A673 (cell line): ENCODE data around the gene MYLK. TPM values are rescaled to one million over a fixed set of nuclear protein-coding genes. Genes with fewer than 3 reads are reported as not detected.
A peak's percentile ranks its signal among the peaks of the same experiment; 100 is the strongest.

Source experiments
- BruUV-seq: library from RNA; stranded (reverse); fragments of 400-500 nt; replicated peaks from 2 replicates; lab custom pipeline; 2021; lab: Mats Ljungman, UMichigan
- CTCF ChIA-PET: fragments of 300-600 bp; sonication (Branson Sonifier 250); formaldehyde crosslinking; loops from one replicate; lab custom pipeline; 2022; ENCODE audit warnings: antibody characterized with exemption; lab: Charles Lee
- POLR2A ChIA-PET: fragments of 300-600 bp; sonication (Branson Sonifier 250); formaldehyde crosslinking; loops from one replicate; lab custom pipeline; 2022; ENCODE audit warnings: antibody characterized with exemption; ENCODE audit not compliant: low non-redundant PET; lab: Charles Lee
- DNase-seq: peaks from one replicate; pipeline ENCODE4 v3.0.0-alpha.2; 2015; ENCODE audit warnings: low spot score
- H3K27ac ChIP-seq: fragments of 200-600 bp; sonication (generic); 2 replicates; pipeline ENCODE4 v1.5.1; 2016; ENCODE audit warnings: mixed run types, low read depth, mild to moderate bottlenecking, mixed read lengths, antibody characterized with exemption, low read length; ENCODE audit not compliant: poor library complexity, severe bottlenecking
- H3K27me3 ChIP-seq: fragments of 200-600 bp; sonication (generic); replicated peaks from 2 replicates; pipeline ENCODE4 v1.6.1; 2017; ENCODE audit warnings: mixed run types, low read depth, mild to moderate bottlenecking, mixed read lengths, antibody characterized with exemption, low read length; ENCODE audit not compliant: insufficient read depth, poor library complexity
- H3K36me3 ChIP-seq: fragments of 200-600 bp; sonication (generic); 2 replicates; pipeline ENCODE4 v1.6.1; 2016; ENCODE audit warnings: mixed run types, mild to moderate bottlenecking, mixed read lengths, antibody characterized with exemption, low read length; ENCODE audit not compliant: insufficient read depth, poor library complexity, severe bottlenecking
- H3K4me1 ChIP-seq: fragments of 200-600 bp; sonication (generic); 2 replicates; pipeline ENCODE4 v1.6.1; 2017; ENCODE audit warnings: mixed run types, mild to moderate bottlenecking, mixed read lengths, antibody characterized with exemption, low read length; ENCODE audit not compliant: insufficient read depth, poor library complexity, severe bottlenecking
- H3K4me3 ChIP-seq: fragments of 200-600 bp; sonication (generic); 2 replicates; pipeline ENCODE4 v1.5.1; 2016; ENCODE audit warnings: low read depth, mixed run types, mild to moderate bottlenecking, mixed read lengths, low read length; ENCODE audit not compliant: poor library complexity, severe bottlenecking
- H3K9me3 ChIP-seq: fragments of 200-600 bp; sonication (generic); 2 replicates; pipeline ENCODE4 v1.6.1; 2016; ENCODE audit warnings: mixed run types, low read depth, mild to moderate bottlenecking, mixed read lengths, antibody characterized with exemption, low read length; ENCODE audit not compliant: poor library complexity, severe bottlenecking
- EZH2 ChIP-seq: fragments of 200-600 bp; sonication (generic); IDR thresholded peaks from 2 replicates; pipeline ENCODE4 v1.6.1; 2017; ENCODE audit warnings: borderline replicate concordance, low read depth, mild to moderate bottlenecking, mixed read lengths, antibody characterized with exemption, low read length; ENCODE audit not compliant: poor library complexity, severe bottlenecking
- intact Hi-C: fragments of 100-400 bp; cut with micrococcal nuclease; formaldehyde crosslinking; loops from one replicate; pipeline ENCODE4 v1.10.0; 2022; ENCODE audit not compliant: unreplicated experiment
- total RNA-seq: library from RNA; stranded (reverse); gene quantifications from 2 replicates; pipeline ENCODE4 v1.2.3, GENCODE V29; 2021
- TF ChIP-seq, protein P1 (sequence below): fragments of 300-800, 200-600 bp; sonication (generic); conservative IDR thresholded peaks from 2 replicates; pipeline ENCODE4 v1.5.1; 2017; ENCODE audit warnings: low read depth, mild to moderate bottlenecking, antibody characterized with exemption, low read length, moderate library complexity, mixed read lengths

MYLK gene
- total RNA-seq, 1 experiment from 2014 or later, result 3.9 TPM

DNA sequence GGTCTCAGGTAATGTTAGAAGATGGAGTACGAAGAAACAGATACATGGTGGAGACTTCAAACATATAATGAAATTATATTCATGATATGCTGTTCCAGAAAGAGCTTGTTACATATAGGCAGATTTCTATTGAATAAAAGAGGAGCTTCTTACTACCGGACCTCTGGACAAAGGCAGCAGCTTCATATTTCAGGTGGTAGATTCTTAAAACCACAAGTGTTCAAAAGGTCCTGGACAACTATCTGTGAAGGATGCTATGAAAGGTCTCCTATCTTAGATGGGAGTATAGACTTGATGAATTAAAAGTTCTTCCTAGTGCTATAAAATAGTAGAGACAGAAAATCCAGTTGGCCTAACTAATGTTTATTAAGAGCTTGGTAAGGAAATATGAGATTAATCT is 43.2 kb downstream of the MYLK start:
- H3K9me3 ChIP-seq, result peaks cover 15% of the 10 kb centered on the region
- no peaks in the 10 kb centered on the region for H3K4me1 ChIP-seq
- DNase-seq, result no peak
- no peak overlapping the region for H3K27ac ChIP-seq
- H3K36me3 ChIP-seq, result no peaks in the 10 kb centered on the region
- intact Hi-C loops, result no loop called here
- BruUV-seq, result no TSS peak
- TF ChIP-seq EZH2, result no peak
- TF ChIP-seq, protein P1, sequence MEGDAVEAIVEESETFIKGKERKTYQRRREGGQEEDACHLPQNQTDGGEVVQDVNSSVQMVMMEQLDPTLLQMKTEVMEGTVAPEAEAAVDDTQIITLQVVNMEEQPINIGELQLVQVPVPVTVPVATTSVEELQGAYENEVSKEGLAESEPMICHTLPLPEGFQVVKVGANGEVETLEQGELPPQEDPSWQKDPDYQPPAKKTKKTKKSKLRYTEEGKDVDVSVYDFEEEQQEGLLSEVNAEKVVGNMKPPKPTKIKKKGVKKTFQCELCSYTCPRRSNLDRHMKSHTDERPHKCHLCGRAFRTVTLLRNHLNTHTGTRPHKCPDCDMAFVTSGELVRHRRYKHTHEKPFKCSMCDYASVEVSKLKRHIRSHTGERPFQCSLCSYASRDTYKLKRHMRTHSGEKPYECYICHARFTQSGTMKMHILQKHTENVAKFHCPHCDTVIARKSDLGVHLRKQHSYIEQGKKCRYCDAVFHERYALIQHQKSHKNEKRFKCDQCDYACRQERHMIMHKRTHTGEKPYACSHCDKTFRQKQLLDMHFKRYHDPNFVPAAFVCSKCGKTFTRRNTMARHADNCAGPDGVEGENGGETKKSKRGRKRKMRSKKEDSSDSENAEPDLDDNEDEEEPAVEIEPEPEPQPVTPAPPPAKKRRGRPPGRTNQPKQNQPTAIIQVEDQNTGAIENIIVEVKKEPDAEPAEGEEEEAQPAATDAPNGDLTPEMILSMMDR, result no peak
- H3K27me3 ChIP-seq, result no peaks in the 10 kb centered on the region
- CTCF ChIA-PET, result no interaction called here
- no peak overlapping the region for H3K4me3 ChIP-seq
- POLR2A ChIA-PET, result no interaction called here

DNA sequence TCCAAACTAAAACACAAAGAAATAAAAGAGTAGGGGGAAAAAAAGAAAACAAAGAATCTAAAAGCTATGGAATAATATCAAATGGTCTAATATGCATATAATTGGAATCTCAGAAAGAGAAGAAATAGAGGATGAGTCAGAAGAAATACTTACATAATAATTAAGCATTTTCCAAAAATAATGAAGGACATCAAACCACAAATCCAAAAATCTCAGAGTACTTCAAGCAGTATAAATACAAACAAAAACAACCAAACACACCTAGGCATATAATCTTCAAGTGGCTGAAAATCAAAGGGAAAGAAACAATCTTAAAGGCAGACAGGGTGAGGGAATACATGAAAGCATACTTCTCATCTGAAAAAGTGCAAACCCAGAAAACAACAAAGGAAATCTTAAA is 46.3 kb downstream of the MYLK start:
- no peak for DNase-seq
- ChIA-PET POLR2A (no interaction called here), CTCF (no interaction called here)
- intact Hi-C loops, result no loop called here
- Histone ChIP-seq H3K4me3 (no peak overlapping the region), H3K36me3 (no peaks in the 10 kb centered on the region), H3K4me1 (no peaks in the 10 kb centered on the region), H3K27me3 (no peaks in the 10 kb centered on the region), H3K9me3 (peaks cover 15% of the 10 kb centered on the region), H3K27ac (no peak overlapping the region)
- no TSS peak for BruUV-seq
- TF ChIP-seq, protein P1, result no peak
- no peak for TF ChIP-seq EZH2

DNA sequence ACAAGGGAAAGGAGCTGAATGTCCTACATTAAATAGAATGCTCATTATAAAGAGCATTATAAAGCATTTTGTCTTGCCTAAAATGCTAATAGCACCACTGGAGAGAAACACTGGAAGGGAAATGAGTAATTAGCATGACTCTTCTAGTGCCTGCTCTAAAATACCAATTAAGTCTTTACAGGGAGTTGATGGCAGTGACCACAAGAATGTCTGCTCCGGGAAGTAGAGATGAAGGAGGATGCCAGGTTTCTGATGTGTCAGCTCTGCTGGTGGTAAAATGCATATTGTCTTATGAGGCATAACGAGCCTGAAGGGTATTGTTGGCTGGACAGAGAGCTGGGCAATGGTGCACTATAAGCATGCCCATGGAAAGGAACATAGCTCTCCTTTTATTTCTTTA is 49.5 kb downstream of the MYLK start:
- no peaks in the 10 kb centered on the region for H3K4me1 ChIP-seq
- peak; percentile 73 for DNase-seq
- CTCF ChIA-PET, result no interaction called here
- no peaks in the 10 kb centered on the region for H3K27me3 ChIP-seq
- POLR2A ChIA-PET, result no interaction called here
- H3K27ac ChIP-seq, result no peak overlapping the region
- no peak overlapping the region for H3K4me3 ChIP-seq
- no TSS peak for BruUV-seq
- TF ChIP-seq, protein P1, result no peak
- no peak for TF ChIP-seq EZH2
- H3K9me3 ChIP-seq, result no peaks in the 10 kb centered on the region
- H3K36me3 ChIP-seq, result no peaks in the 10 kb centered on the region
- intact Hi-C loops, result no loop called here
